ENCODE results near the gene MEGF9.
"Not testable (repeated sequence)": the region's sequence is repeated elsewhere in the genome, so short reads cannot be mapped to it uniquely, and the experiment has no call there.

Gene MEGF9

GRCh38 chr9:120636194-120636957, 77.9 kb downstream of the MEGF9 start:
- no peaks in the 10 kb centered on the region for H4K20me1 ChIP-seq (ENCODE audit: low read depth, low read length)
- H3F3A ChIP-seq (ENCODE audit: insufficient read depth), result no peaks in the 10 kb centered on the region
- H3K4me2 ChIP-seq (ENCODE audit: low read depth, low read length, poor library complexity, severe bottlenecking), result no peak overlapping the region
- H3K9me3 ChIP-seq (ENCODE audit: insufficient read depth, low read length), result 0 out of 2 replicates have a peak, but pooled peaks cover 6% of the 10 kb centered on the region
- H3K4me3 ChIP-seq (ENCODE audit: insufficient read depth, low read length, poor library complexity, severe bottlenecking), result no peak overlapping the region
- H3K79me2 ChIP-seq (ENCODE audit: insufficient read depth, low read length), result no peaks in the 10 kb centered on the region
- no peaks in the 10 kb centered on the region for H3K36me3 ChIP-seq (ENCODE audit: low read length)
- no peak overlapping the region for H2AFZ ChIP-seq (ENCODE audit: low read depth, low read length, severe bottlenecking)
- H3K27ac ChIP-seq (ENCODE audit: low read depth, low read length), result no peak overlapping the region
- TF ChIP-seq EZH2phosphoT487 (conservative IDR thresholded peaks at IDR 0.05; ENCODE audit: low read length) (no peak), CTCF (IDR thresholded peaks at IDR 0.05; ENCODE audit: insufficient read depth, low read length, poor library complexity, severe bottlenecking) (no peak)
- no peaks in the 10 kb centered on the region for H3K27me3 ChIP-seq (ENCODE audit: low read length)
- no peaks in the 10 kb centered on the region for H3K9me2 ChIP-seq (replicated peaks; ENCODE audit: insufficient read depth, low read length)
- no peak overlapping the region for H3K9ac ChIP-seq (ENCODE audit: low read length)

GRCh38 chr9:120635011-120635410, 79.3 kb downstream of the MEGF9 start:
- TF ChIP-seq CTCF (IDR thresholded peaks at IDR 0.05; ENCODE audit: insufficient read depth, low read length, poor library complexity, severe bottlenecking), result no peak
- TF ChIP-seq EZH2phosphoT487 (conservative IDR thresholded peaks at IDR 0.05; ENCODE audit: low read length), result no peak
- H3K9me3 ChIP-seq (ENCODE audit: insufficient read depth, low read length), result 0 out of 2 replicates have a peak, but pooled peaks cover 6% of the 10 kb centered on the region

GRCh38 chr9:120630333-120630732, 83.9 kb downstream of the MEGF9 start:
- Histone ChIP-seq H3K36me3 (ENCODE audit: low read length) (no peaks in the 10 kb centered on the region), H2AFZ (ENCODE audit: low read depth, low read length, severe bottlenecking) (no peak overlapping the region), H3K27ac (ENCODE audit: low read depth, low read length) (no peak overlapping the region), H3K79me2 (ENCODE audit: insufficient read depth, low read length) (no peaks in the 10 kb centered on the region), H3K9ac (ENCODE audit: low read length) (no peak overlapping the region), H3F3A (ENCODE audit: insufficient read depth) (no peaks in the 10 kb centered on the region), H3K9me3 (ENCODE audit: insufficient read depth, low read length) (no peaks in the 10 kb centered on the region), H3K4me3 (ENCODE audit: insufficient read depth, low read length, poor library complexity, severe bottlenecking) (no peak overlapping the region), H3K4me2 (ENCODE audit: low read depth, low read length, poor library complexity, severe bottlenecking) (no peak overlapping the region), H3K27me3 (ENCODE audit: low read length) (no peaks in the 10 kb centered on the region), H3K9me2 (replicated peaks; ENCODE audit: insufficient read depth, low read length) (no peaks in the 10 kb centered on the region), H4K20me1 (ENCODE audit: low read depth, low read length) (no peaks in the 10 kb centered on the region)
- TF ChIP-seq CTCF (IDR thresholded peaks at IDR 0.05; ENCODE audit: insufficient read depth, low read length, poor library complexity, severe bottlenecking), result no peak
- no peak for TF ChIP-seq EZH2phosphoT487 (conservative IDR thresholded peaks at IDR 0.05; ENCODE audit: low read length)

More at GRCh38 chr9:120635011-120635410, 79.3 kb downstream of the MEGF9 start:
- no peaks in the 10 kb centered on the region for H4K20me1 ChIP-seq (ENCODE audit: low read depth, low read length)
- H3K9ac ChIP-seq (ENCODE audit: low read length), result no peak overlapping the region
- H3K27me3 ChIP-seq (ENCODE audit: low read length), result no peaks in the 10 kb centered on the region
- H3K4me3 ChIP-seq (ENCODE audit: insufficient read depth, low read length, poor library complexity, severe bottlenecking), result no peak overlapping the region
- no peaks in the 10 kb centered on the region for H3K79me2 ChIP-seq (ENCODE audit: insufficient read depth, low read length)
- H3F3A ChIP-seq (ENCODE audit: insufficient read depth), result no peaks in the 10 kb centered on the region
- H3K4me2 ChIP-seq (ENCODE audit: low read depth, low read length, poor library complexity, severe bottlenecking), result no peak overlapping the region
- H2AFZ ChIP-seq (ENCODE audit: low read depth, low read length, severe bottlenecking), result no peak overlapping the region
- H3K36me3 ChIP-seq (ENCODE audit: low read length), result no peaks in the 10 kb centered on the region
- no peak overlapping the region for H3K27ac ChIP-seq (ENCODE audit: low read depth, low read length)
- H3K9me2 ChIP-seq (replicated peaks; ENCODE audit: insufficient read depth, low read length), result no peaks in the 10 kb centered on the region

- not testable (repeated sequence) for H3K9ac ChIP-seq (ENCODE audit: low read length); H3K4me3 ChIP-seq (ENCODE audit: insufficient read depth, low read length, poor library complexity, severe bottlenecking); H3K9me3 ChIP-seq (ENCODE audit: insufficient read depth, low read length); H3K27ac ChIP-seq (ENCODE audit: low read depth, low read length); H3F3A ChIP-seq (ENCODE audit: insufficient read depth); H4K20me1 ChIP-seq (ENCODE audit: low read depth, low read length); H3K79me2 ChIP-seq (ENCODE audit: insufficient read depth, low read length); H3K4me2 ChIP-seq (ENCODE audit: low read depth, low read length, poor library complexity, severe bottlenecking); H2AFZ ChIP-seq (ENCODE audit: low read depth, low read length, severe bottlenecking); H3K27me3 ChIP-seq (ENCODE audit: low read length); H3K36me3 ChIP-seq (ENCODE audit: low read length); H3K9me2 ChIP-seq (replicated peaks; ENCODE audit: insufficient read depth, low read length)
Observed at GRCh38 chr9:120628925-120629497, 85.3 kb downstream of the MEGF9 start.

Data from SU-DHL-6 (cell line).